Testis (tissue), 2 donors: ENCODE data around the gene TMEM39A.

Source experiments
- CTCF ChIP-seq, 3 experiments: fragments of 450-650 bp in 2 of 3; fragments of 200-600 bp in 1 of 3; sonication (generic) in 1 of 3; IDR thresholded peaks; one replicate each; pipeline ENCODE4 v1.5.1; 2016 to 2019; ENCODE audit warnings: antibody characterized with exemption in 3 of 3, mild to moderate bottlenecking in 2 of 3, moderate library complexity in 1 of 3
- POLR2A ChIP-seq: fragments of 450-650 bp; IDR thresholded peaks from one replicate; pipeline ENCODE4 v1.6.1; 2017; ENCODE audit warnings: antibody characterized with exemption, mild to moderate bottlenecking, moderate library complexity

- TF ChIP-seq CTCF (IDR thresholded peaks at IDR 0.05) (no peak), POLR2A (no peak)
Observed at GRCh38 chr3:119420196-119420595, 43.2 kb downstream of the TMEM39A start.
